Frontal cortex (tissue), 4 donors: ENCODE data around the gene IQGAP2. TPM values are rescaled to one million over a fixed set of nuclear protein-coding genes. Genes with fewer than 3 reads are reported as not detected.

Source experiments
- DNase-seq, 2 donors: peaks; one replicate each; pipeline ENCODE4 v3.0.0; 2012; ENCODE audit warnings: low spot score in 2 of 2
- FAIRE-seq: peaks from 2 replicates; lab custom pipeline; 2012; peaks lifted over from hg19 to GRCh38; lab: Jason Lieb, UNC
- total RNA-seq: library from RNA; depleted of rRNA; stranded (reverse); fragments of >200 nt; gene quantifications from one replicate; pipeline ENCODE4 v1.2.3, GENCODE V29; 2014
- donor health status: control.
- donor health status: control.
- donor health status: control.

IQGAP2 gene
- total RNA-seq, 1 donor from 2014 or later: 9.4 TPM

- FAIRE-seq (no peak), DNase-seq (no peak)
These were observed 68.3 kb downstream of the IQGAP2 start for GRCh38 chr5:76471406-76471805.

- DNase-seq (no peak), FAIRE-seq (no peak)
These were observed 68.9 kb downstream of the IQGAP2 start for GRCh38 chr5:76471987-76472334.

- DNase-seq (no peak), FAIRE-seq (no peak)
These were observed 69.4 kb downstream of the IQGAP2 start for GRCh38 chr5:76472335-76473008.

- DNase-seq (no peak), FAIRE-seq (no peak)
These were observed 69.9 kb downstream of the IQGAP2 start for GRCh38 chr5:76473009-76473336.

GRCh38 chr5:76473661-76474060 is 70.6 kb downstream of the IQGAP2 start:
- FAIRE-seq: no peak

GRCh38 chr5:76474377-76474776 is 71.3 kb downstream of the IQGAP2 start:
- DNase-seq: no peak
- no peak for FAIRE-seq

More at GRCh38 chr5:76473661-76474060, 70.6 kb downstream of the IQGAP2 start:
- DNase-seq: no peak

GRCh38 chr5:76475385-76475784 is 72.3 kb downstream of the IQGAP2 start:
- no peak for DNase-seq
- FAIRE-seq: no peak

GRCh38 chr5:76475936-76476335 is 72.9 kb downstream of the IQGAP2 start:
- no peak for DNase-seq
- FAIRE-seq: no peak

- FAIRE-seq (no peak), DNase-seq (no peak)
These were observed 73.5 kb downstream of the IQGAP2 start for GRCh38 chr5:76476474-76477038.

GRCh38 chr5:76477061-76477460 is 74.0 kb downstream of the IQGAP2 start:
- FAIRE-seq: no peak
- DNase-seq: no peak

GRCh38 chr5:76477571-76477970 is 74.5 kb downstream of the IQGAP2 start:
- FAIRE-seq (no peak), DNase-seq (no peak)

- FAIRE-seq (no peak), DNase-seq (no peak)
These were observed 76.2 kb downstream of the IQGAP2 start for GRCh38 chr5:76479281-76479680.

GRCh38 chr5:76479973-76480667 is 77.0 kb downstream of the IQGAP2 start:
- DNase-seq (no peak), FAIRE-seq (no peak)

GRCh38 chr5:76482984-76483383 is 79.9 kb downstream of the IQGAP2 start:
- DNase-seq: no peak
- FAIRE-seq: no peak

- FAIRE-seq (no peak), DNase-seq (no peak)
These were observed 80.3 kb downstream of the IQGAP2 start for GRCh38 chr5:76483433-76483832.

- no peak for DNase-seq
- no peak for FAIRE-seq
These were observed 80.8 kb downstream of the IQGAP2 start for GRCh38 chr5:76483881-76484280.

- no peak for FAIRE-seq
- DNase-seq: no peak
These were observed 82.4 kb downstream of the IQGAP2 start for GRCh38 chr5:76485511-76485910.

GRCh38 chr5:76487386-76487785 is 84.3 kb downstream of the IQGAP2 start:
- FAIRE-seq (no peak), DNase-seq (no peak)

GRCh38 chr5:76487821-76488220 is 84.7 kb downstream of the IQGAP2 start:
- FAIRE-seq (no peak), DNase-seq (no peak)

- DNase-seq: no peak
- no peak for FAIRE-seq
These were observed 85.9 kb downstream of the IQGAP2 start for GRCh38 chr5:76488969-76489368.

- DNase-seq (no peak), FAIRE-seq (no peak)
These were observed 87.0 kb downstream of the IQGAP2 start for GRCh38 chr5:76489877-76490688.
